Ectodermal cell (in vitro differentiated cells): Measurements from ENCODE around the gene STX8.

ENCODE experiments used
- H3K27ac ChIP-seq: 2 replicates; pipeline ENCODE4 v1.7.0; 2013; ENCODE audit warnings: mild to moderate bottlenecking, low read depth, low read length; ENCODE audit not compliant: insufficient read depth, poor library complexity, severe bottlenecking
- H3K27me3 ChIP-seq: 2 replicates; pipeline ENCODE4 v1.7.0; 2013; ENCODE audit warnings: mild to moderate bottlenecking, low read length; ENCODE audit not compliant: insufficient read depth, control insufficient read depth, poor library complexity, severe bottlenecking
- H3K36me3 ChIP-seq: one replicate; pipeline ENCODE4 v1.7.0; 2013; ENCODE audit warnings: low read length; ENCODE audit not compliant: control insufficient read depth, insufficient read depth
- H3K4me1 ChIP-seq: one replicate; pipeline ENCODE4 v1.7.0; 2013; ENCODE audit warnings: low read length; ENCODE audit not compliant: control insufficient read depth, insufficient read depth
- H3K4me3 ChIP-seq: 2 replicates; pipeline ENCODE4 v1.7.0; 2013; ENCODE audit warnings: low read depth, low read length, control low read depth; ENCODE audit not compliant: insufficient read depth
- H3K9me3 ChIP-seq: 2 replicates; pipeline ENCODE4 v1.7.0; 2013; ENCODE audit warnings: mild to moderate bottlenecking, low read length, moderate library complexity; ENCODE audit not compliant: control insufficient read depth
- WGBS, 2 experiments: methylation state at CpG; one replicate each; pipeline ENCODE4 v1.1.7; 2013; ENCODE audit warnings: missing lambda C conversion rate in 2 of 2; 5-methylcytosine and 5-hydroxymethylcytosine counted together

Gene STX8

DNA sequence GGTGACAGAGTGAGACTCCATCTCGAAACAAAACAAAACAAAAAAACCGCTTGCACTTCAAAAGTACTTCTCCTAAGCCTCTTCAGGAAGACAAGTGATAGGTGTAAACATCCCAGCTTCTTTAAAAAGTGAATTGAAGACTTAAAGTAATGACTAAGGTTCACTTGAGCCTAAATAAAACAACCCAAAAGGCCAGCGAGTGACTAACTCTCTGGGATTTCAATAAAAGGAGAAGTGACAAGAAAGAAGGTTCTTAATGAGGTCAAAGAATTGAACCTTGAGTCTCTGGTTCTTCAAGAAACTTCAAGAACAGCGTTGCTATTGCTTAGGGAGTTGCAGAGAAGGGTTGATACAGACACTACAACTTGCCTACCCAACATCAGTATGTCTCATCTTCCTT is 42.2 kb downstream of the STX8 start:
- Histone ChIP-seq H3K4me3 (no peak overlapping the region), H3K36me3 (no peaks in the 10 kb centered on the region), H3K4me1 (no peaks in the 10 kb centered on the region), H3K9me3 (no peaks in the 10 kb centered on the region), H3K27me3 (no peaks in the 10 kb centered on the region), H3K27ac (no peak overlapping the region)
- 78 to 86% methylated on average over 4 of the region's 4 CpGs for WGBS, 2 experiments

DNA sequence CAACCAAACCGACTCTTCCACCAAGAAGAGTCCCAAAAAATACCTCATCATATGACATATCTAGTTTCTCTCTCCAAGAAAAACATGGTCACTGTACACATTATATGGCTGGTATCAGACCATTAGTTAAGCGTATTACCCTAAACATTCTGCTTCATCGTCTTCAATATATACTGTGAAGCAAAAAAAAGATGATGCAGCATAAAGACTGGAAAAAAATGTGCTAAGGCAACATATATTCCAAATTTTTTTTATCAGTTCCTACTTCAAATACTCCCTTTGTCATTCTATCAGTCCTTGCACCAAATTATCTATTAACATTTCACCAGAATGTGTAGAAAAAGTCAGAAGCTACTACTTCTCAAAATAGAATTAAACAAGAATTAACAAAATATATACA is 42.9 kb downstream of the STX8 start:
- H3K36me3 ChIP-seq, result no peaks in the 10 kb centered on the region
- no peaks in the 10 kb centered on the region for H3K27me3 ChIP-seq
- 98 to 100% methylated on average over 2 to 3 of the region's 3 CpGs for WGBS, 2 experiments
- H3K27ac ChIP-seq, result no peak overlapping the region
- H3K9me3 ChIP-seq, result no peaks in the 10 kb centered on the region
- no peaks in the 10 kb centered on the region for H3K4me1 ChIP-seq
- H3K4me3 ChIP-seq, result no peak overlapping the region

DNA sequence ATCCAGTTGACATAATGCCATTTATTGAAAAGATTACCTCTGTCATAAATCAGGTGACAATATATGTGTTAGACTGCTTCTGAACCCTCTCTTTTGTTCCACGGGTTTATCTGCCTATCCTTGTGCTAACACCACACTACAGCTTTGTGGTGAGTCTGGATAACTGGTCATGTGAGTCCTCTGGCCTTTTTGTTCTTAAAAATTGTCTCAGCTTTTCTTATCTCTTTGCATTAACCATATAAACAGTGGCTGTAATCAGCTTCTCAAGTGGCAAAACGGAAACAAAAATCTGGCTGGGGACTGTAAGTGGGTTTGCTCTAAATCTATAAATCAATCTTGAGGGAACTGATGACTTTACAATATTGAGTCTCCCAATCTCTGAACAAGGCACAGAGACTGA is 44.6 kb downstream of the STX8 start:
- Histone ChIP-seq H3K27ac (no peak overlapping the region), H3K27me3 (no peaks in the 10 kb centered on the region), H3K4me1 (no peaks in the 10 kb centered on the region), H3K36me3 (no peaks in the 10 kb centered on the region), H3K4me3 (no peak overlapping the region), H3K9me3 (no peaks in the 10 kb centered on the region)
- 94 to 95% methylated on average over 2 of the region's 2 CpGs for WGBS, 2 experiments

DNA sequence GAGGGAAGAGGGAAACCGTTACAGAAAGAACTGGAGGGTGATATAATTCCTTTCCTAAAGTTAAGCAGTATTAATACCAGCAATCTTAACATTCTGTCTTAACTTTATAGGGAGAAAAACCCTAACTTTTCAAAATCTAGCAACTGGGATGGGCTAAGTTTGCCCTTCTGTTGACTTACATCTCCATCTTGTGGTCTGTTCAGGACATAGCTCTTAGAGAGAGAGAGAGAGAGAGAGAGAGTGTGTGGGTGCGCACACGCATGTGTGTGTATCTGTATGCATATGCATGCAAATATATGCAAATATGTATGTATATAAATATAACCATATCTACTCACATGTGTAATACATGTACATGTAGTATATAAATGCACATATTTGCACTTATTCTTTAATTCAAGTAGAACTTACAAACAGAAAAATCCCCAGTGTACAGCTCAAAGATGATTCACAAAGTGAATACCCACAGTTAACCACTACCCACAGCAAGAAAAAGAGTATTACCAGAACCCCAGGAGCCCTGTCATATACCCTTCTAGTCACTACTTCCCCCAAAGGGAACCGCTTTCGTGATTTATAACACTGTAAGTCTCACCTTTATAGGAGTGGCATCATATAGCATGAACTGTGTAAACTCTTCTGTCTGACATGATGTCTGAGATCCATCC is 46.5 kb downstream of the STX8 start:
- WGBS, 2 experiments, result 88 to 95% methylated on average over 2 of the region's 5 CpGs
- Histone ChIP-seq H3K4me1 (no peaks in the 10 kb centered on the region), H3K36me3 (no peaks in the 10 kb centered on the region), H3K4me3 (no peak overlapping the region), H3K9me3 (no peaks in the 10 kb centered on the region), H3K27me3 (no peaks in the 10 kb centered on the region), H3K27ac (no peak overlapping the region)

DNA sequence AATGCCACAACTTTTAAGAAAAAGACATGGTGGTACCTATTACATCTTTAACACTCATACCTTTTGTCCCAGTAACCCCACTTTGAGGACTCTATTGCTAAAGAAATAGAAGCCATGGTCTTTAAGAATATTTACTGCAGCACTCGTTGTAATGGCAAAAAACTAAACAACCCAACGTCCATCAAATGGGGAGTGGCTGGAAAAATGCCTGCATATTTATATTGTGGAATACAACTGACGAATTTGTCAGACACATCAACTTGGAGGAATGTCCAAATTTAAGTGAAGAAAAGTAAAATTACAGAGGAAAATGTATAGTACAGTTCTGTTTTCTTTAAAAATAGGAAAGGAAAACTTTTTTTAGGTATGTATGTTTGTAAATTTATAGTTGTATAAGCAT is 47.8 kb downstream of the STX8 start:
- Histone ChIP-seq H3K27me3 (no peaks in the 10 kb centered on the region), H3K27ac (no peak overlapping the region), H3K4me3 (no peak overlapping the region), H3K36me3 (no peaks in the 10 kb centered on the region), H3K9me3 (no peaks in the 10 kb centered on the region), H3K4me1 (no peaks in the 10 kb centered on the region)
- 85 to 93% methylated on average over 3 of the region's 3 CpGs for WGBS, 2 experiments

DNA sequence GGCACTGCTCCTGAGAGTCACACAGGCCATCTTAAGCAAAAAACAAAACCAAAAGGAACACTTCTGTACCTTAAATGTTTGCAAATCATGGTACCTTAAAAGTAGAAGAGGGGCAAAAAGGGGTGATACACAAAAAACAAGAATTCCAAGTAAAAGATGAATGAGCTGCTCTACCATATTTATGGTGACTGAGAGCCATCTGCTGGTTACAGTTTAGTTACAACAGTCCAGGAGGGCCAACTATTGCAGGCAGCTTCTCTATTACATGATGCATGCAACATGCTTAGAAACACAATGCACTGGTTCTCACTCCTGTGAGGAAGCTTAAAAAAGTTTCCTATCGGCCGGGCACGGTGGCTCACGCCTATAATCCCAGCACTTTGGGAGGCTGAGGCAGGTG is 53.5 kb downstream of the STX8 start:
- no peaks in the 10 kb centered on the region for H3K36me3 ChIP-seq
- 49 to 59% methylated on average over 4 of the region's 4 CpGs for WGBS, 2 experiments
- H3K27me3 ChIP-seq, result no peaks in the 10 kb centered on the region
- no peak overlapping the region for H3K27ac ChIP-seq
- H3K4me1 ChIP-seq, result peaks cover 22% of the 10 kb centered on the region
- H3K9me3 ChIP-seq, result no peaks in the 10 kb centered on the region
- no peak overlapping the region for H3K4me3 ChIP-seq

DNA sequence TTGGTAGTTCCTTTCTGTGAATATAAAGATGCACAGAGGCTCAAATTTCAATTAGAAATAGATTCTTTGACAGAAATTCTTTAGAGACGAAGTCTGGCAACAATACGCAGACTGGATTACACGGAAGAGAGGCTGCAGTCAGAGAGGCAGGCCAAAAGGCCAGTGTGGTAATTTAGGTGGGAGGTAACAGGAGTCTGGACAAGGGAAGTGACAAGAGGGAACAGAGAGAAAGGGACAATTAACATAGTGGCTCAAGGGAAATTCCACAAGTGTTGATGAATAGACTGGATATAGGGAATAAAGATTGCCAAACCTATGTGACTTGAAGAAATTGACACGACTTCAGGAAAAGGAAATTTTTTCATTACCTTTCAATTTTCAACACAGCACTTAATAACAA is 54.6 kb downstream of the STX8 start:
- no peak overlapping the region for H3K4me3 ChIP-seq
- H3K9me3 ChIP-seq, result no peaks in the 10 kb centered on the region
- H3K27me3 ChIP-seq, result no peaks in the 10 kb centered on the region
- no peak overlapping the region for H3K27ac ChIP-seq
- no peaks in the 10 kb centered on the region for H3K36me3 ChIP-seq
- 67 to 69% methylated on average over 4 of the region's 4 CpGs for WGBS, 2 experiments
- peaks cover 22% of the 10 kb centered on the region for H3K4me1 ChIP-seq

DNA sequence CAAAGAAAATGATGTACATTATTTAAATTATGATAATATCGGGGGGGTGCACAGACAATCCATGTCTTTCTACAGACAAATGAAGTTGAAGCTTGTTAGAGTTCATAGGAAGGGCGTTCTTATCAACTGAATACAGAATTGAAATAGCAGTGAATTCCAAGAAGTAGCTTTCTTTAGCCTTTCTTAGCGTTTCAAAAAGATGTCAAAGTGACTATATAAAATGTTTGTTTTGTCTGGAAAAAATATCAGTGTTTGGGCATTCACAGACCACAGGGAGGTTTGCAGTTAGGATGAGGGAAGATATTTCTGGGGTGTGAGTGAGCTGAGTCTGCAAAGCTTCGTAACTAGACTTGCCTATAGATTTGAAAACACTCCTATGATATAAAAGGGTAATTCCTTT is 55.0 kb downstream of the STX8 start:
- Histone ChIP-seq H3K27ac (no peak overlapping the region), H3K9me3 (no peaks in the 10 kb centered on the region), H3K4me3 (no peak overlapping the region), H3K4me1 (peaks cover 22% of the 10 kb centered on the region), H3K27me3 (no peaks in the 10 kb centered on the region), H3K36me3 (no peaks in the 10 kb centered on the region)
- WGBS, 2 experiments, result 88% methylated on average over 3 to 4 of the region's 4 CpGs

DNA sequence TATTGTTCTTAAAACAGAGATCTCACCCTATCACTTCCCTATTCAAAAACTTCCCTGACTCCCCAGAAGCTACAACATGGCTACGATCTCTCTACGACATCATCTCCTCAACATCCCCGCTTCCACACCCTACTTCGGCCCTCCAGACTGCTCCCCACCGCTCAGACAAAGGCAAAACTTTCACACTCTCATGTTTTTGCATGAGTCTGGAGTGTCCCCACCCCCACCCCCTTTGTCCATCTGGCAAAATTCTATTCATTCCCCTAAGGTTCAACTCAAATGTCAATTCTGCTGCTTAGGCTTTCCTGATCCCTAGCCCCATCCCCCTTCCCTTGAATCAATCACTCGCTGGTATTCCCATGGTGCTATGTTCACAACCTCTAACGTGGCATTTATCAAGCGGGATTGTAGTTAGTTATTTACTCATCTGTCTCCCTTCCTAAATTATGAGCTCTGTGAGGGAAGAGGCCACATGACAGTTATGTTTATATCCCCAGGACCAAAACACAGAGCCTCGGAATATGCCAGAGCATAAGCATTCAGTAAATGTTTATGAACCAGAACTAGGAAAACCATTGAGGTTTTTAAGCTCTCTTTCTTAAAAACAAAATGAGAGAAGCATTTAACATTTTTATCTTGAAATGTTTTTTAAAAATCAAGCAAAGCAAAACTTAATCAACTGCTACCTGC is 55.9 kb downstream of the STX8 start:
- no peak overlapping the region for H3K27ac ChIP-seq
- WGBS, 2 experiments, result 63 to 73% methylated on average over 8 of the region's 9 CpGs
- no peak overlapping the region for H3K4me3 ChIP-seq
- no peaks in the 10 kb centered on the region for H3K36me3 ChIP-seq
- peaks cover 22% of the 10 kb centered on the region for H3K4me1 ChIP-seq
- no peaks in the 10 kb centered on the region for H3K9me3 ChIP-seq
- H3K27me3 ChIP-seq, result no peaks in the 10 kb centered on the region

DNA sequence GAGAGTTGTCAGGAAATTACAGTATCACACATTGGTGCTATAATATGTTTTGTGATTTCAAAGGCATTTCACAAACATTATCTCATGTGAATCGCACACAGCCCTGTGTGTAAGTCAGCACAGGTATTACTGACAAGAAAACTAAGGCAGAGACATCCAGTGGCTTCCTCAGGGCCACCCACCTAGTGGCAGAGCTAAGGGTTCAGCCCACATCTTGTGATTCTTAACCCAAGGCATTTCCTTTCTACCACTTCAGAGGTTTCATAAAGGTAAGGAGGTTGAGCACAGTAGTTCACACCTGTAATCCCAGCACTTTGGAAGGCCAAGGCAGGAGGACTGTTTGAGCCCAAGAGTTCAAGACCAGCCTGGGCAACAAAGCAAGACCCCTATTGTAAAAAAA is 58.2 kb downstream of the STX8 start:
- H3K36me3 ChIP-seq, result no peaks in the 10 kb centered on the region
- no peak overlapping the region for H3K4me3 ChIP-seq
- no peaks in the 10 kb centered on the region for H3K27me3 ChIP-seq
- 95 to 100% methylated on average over 1 of the region's 1 CpG for WGBS, 2 experiments
- H3K9me3 ChIP-seq, result no peaks in the 10 kb centered on the region
- peaks cover 22% of the 10 kb centered on the region for H3K4me1 ChIP-seq
- H3K27ac ChIP-seq, result no peak overlapping the region
